K562 (cell line): Measurements from ENCODE around the gene LTBP2. TPM values are rescaled to one million over a fixed set of nuclear protein-coding genes. Genes with fewer than 3 reads are reported as not detected.

ENCODE experiments used
- ATAC-seq: fragments of 200-7000 bp; cut with Tn5 transposase; 3 replicates; pipeline ENCODE4 v1.9.1; 2020; ENCODE audit warnings: moderate library complexity
- BruUV-seq: library from RNA; stranded (reverse); fragments of 400-500 nt; replicated peaks from 2 replicates; lab custom pipeline; 2021; lab: Mats Ljungman, UMichigan
- CTCF ChIA-PET: fragments of 300-600 bp; formaldehyde crosslinking; extraction: SDS; loops from one replicate; lab custom pipeline; 2021; ENCODE audit warnings: low intra/inter-chr PET ratio; lab: Yijun Ruan, JAX
- POLR2A ChIA-PET: fragments of 300-600, 350-650 bp; sonication (Branson Sonifier 250); formaldehyde crosslinking; extraction: SDS; loops from one replicate; lab custom pipeline; 2021; ENCODE audit warnings: antibody characterized with exemption, inconsistent platforms; lab: Yijun Ruan, JAX
- DNase-seq, 4 experiments: peaks; one replicate each; pipeline versions ENCODE4 v3.0.0 to v3.0.0-alpha.2; 2011 to 2018; ENCODE audit warnings: low spot score in 3 of 4, mixed read lengths in 3 of 4; ENCODE audit errors: extremely low read depth in 1 of 4
- FAIRE-seq: peaks from 2 replicates; lab custom pipeline; 2011; peaks lifted over from hg19 to GRCh38; lab: Jason Lieb, UNC
- H2AFZ ChIP-seq: 2 replicates; pipeline ENCODE4 v1.6.0; 2011; ENCODE audit warnings: low read depth, low read length, control low read depth, inconsistent platforms
- H3K27ac ChIP-seq: fragments of 200-600 bp; 3 replicates; pipeline ENCODE4 v1.8.0; 2011; ENCODE audit warnings: low read depth, mild to moderate bottlenecking, control low read depth, inconsistent platforms, low read length, moderate library complexity, mixed read lengths; ENCODE audit errors: extremely low read depth
- H3K27me3 ChIP-seq, 2 experiments: fragments of 300-600 bp in 1 of 2; 2 replicates in 1 of 2; 3 replicates in 1 of 2; pipeline versions ENCODE4 v1.6.0 to v1.8.0; 2011; ENCODE audit warnings: inconsistent platforms in 2 of 2, low read length in 2 of 2, mild to moderate bottlenecking in 1 of 2, mixed read lengths in 1 of 2, moderate library complexity in 1 of 2; ENCODE audit not compliant: control insufficient read depth in 2 of 2, insufficient read depth in 2 of 2
- H3K36me3 ChIP-seq: fragments of 300-600 bp; 3 replicates; pipeline ENCODE4 v1.8.0; 2011; ENCODE audit warnings: mild to moderate bottlenecking, low read length, inconsistent platforms; ENCODE audit not compliant: control insufficient read depth, insufficient read depth
- H3K4me1 ChIP-seq, 2 experiments: fragments of 200-600 bp in 1 of 2; replicated peaks in 1 of 2; 2 replicates in 1 of 2; 3 replicates in 1 of 2; pipeline versions ENCODE4 v1.5.1 to v1.8.0; 2011; ENCODE audit warnings: inconsistent platforms in 2 of 2, low read length in 2 of 2, mild to moderate bottlenecking in 1 of 2, mixed read lengths in 1 of 2, moderate library complexity in 1 of 2; ENCODE audit not compliant: control insufficient read depth in 2 of 2, insufficient read depth in 2 of 2
- H3K4me2 ChIP-seq: 2 replicates; pipeline ENCODE4 v1.6.1; 2011; ENCODE audit warnings: low read length, control low read depth, inconsistent platforms, mixed read lengths; ENCODE audit not compliant: insufficient read depth
- H3K4me3 ChIP-seq: fragments of 200-600 bp; sonication (generic), shearing (Covaris generic); 2 replicates; pipeline ENCODE4 v1.5.1; 2016; ENCODE audit warnings: control low read depth, inconsistent platforms
- H3K79me2 ChIP-seq: fragments of 200-600 bp; 3 replicates; pipeline ENCODE4 v1.8.0; 2011; ENCODE audit warnings: low read length, inconsistent platforms; ENCODE audit not compliant: control insufficient read depth, insufficient read depth
- H3K9ac ChIP-seq, 2 experiments: 2 replicates each; pipeline versions ENCODE4 v1.6.0 to v1.6.1; 2011; ENCODE audit warnings: low read depth in 2 of 2, low read length in 2 of 2, control low read depth in 1 of 2, inconsistent platforms in 1 of 2, mild to moderate bottlenecking in 1 of 2, mixed read lengths in 1 of 2; ENCODE audit not compliant: insufficient read depth in 1 of 2
- H3K9me1 ChIP-seq: one replicate; pipeline ENCODE4 v1.6.0; 2011; ENCODE audit warnings: inconsistent platforms, mild to moderate bottlenecking, low read length, moderate library complexity; ENCODE audit not compliant: control insufficient read depth, insufficient read depth
- H3K9me3 ChIP-seq: replicated peaks from 2 replicates; pipeline ENCODE4 v1.5.1; 2011; ENCODE audit warnings: low read depth, low read length, inconsistent platforms; ENCODE audit not compliant: control insufficient read depth, insufficient read depth
- H4K20me1 ChIP-seq: replicated peaks from 2 replicates; pipeline ENCODE4 v1.6.1; 2011; ENCODE audit warnings: low read length, inconsistent platforms, mixed read lengths; ENCODE audit not compliant: control insufficient read depth, insufficient read depth
- DDX20 ChIP-seq: fragments of 450-650 bp; IDR thresholded peaks from 2 replicates; pipeline ENCODE4 v1.6.1; 2016; ENCODE audit warnings: missing genetic modification characterization, low read depth, mild to moderate bottlenecking, missing compliant biosample characterization, moderate library complexity
- E2F1 ChIP-seq: sonication (generic); formaldehyde crosslinking; IDR thresholded peaks from 2 replicates; pipeline ENCODE4 v1.8.1; 2023; ENCODE audit warnings: mild to moderate bottlenecking, missing genetic modification reagents, moderate library complexity
- ETS2 ChIP-seq: IDR thresholded peaks from 2 replicates; pipeline ENCODE4 v1.6.1; 2016; ENCODE audit warnings: borderline replicate concordance, missing genetic modification characterization, mild to moderate bottlenecking, moderate library complexity, missing compliant biosample characterization; ENCODE audit not compliant: poor library complexity, severe bottlenecking
- HEY1 ChIP-seq: fragments of 250-450 bp; sonication (Bioruptor Pico); IDR thresholded peaks from 2 replicates; pipeline ENCODE4 v1.5.0; 2020; ENCODE audit warnings: mild to moderate bottlenecking, moderate library complexity, borderline replicate concordance
- KLF6 ChIP-seq: fragments of 250-450 bp; sonication (Bioruptor Pico); IDR thresholded peaks from 2 replicates; pipeline ENCODE4 v1.4.0; 2020; ENCODE audit warnings: mild to moderate bottlenecking, moderate library complexity, borderline replicate concordance
- TCF7 ChIP-seq: sonication (generic); IDR thresholded peaks from 2 replicates; pipeline ENCODE4 v1.6.1; 2016; ENCODE audit warnings: antibody characterized with exemption, borderline replicate concordance
- TCF7L2 ChIP-seq: fragments of 150-350 bp; IDR thresholded peaks from 2 replicates; pipeline ENCODE4 v1.6.1; 2016; ENCODE audit warnings: low read depth, mild to moderate bottlenecking, low read length, moderate library complexity
- WGBS: fragments of 100-300 bp; shearing (Covaris generic); methylation state at CpG from one replicate; pipeline ENCODE4 v1.1.6; 2016; ENCODE audit warnings: low coverage, mixed read lengths; ENCODE audit not compliant: insufficient coverage; ENCODE audit errors: missing lambda C conversion rate; 5-methylcytosine and 5-hydroxymethylcytosine counted together
- in situ Hi-C: fragments of 300-500 bp; cut with MboI; formaldehyde crosslinking; loops from 4 replicates; pipeline ENCODE4 v1.15.0; 2018; ENCODE audit warnings: inconsistent platforms, mixed read lengths
- intact Hi-C: fragments of 100-400 bp; cut with micrococcal nuclease; formaldehyde crosslinking; loops from 2 replicates; pipeline ENCODE4 v1.14.2; 2022
- polyA plus RNA-seq, 8 experiments: library from polyadenylated mRNA; depleted of rRNA in 4 of 8; stranded (reverse) in 5 of 8; unstranded in 3 of 8; fragments of >200 nt; fragmentation: Nextera tagmentation in 2 of 8; fragmentation: Illumina TruSeq in 1 of 8; extraction: Ambion mirVana in 2 of 8; extraction: Trizol in 1 of 8; gene quantifications; 2 replicates each; pipeline versions ENCODE4 v1.2.1 to v1.2.3, GENCODE V29; 2011 to 2014; ENCODE audit warnings: inconsistent platforms in 1 of 8, missing spikeins in 1 of 8
- total RNA-seq, 7 experiments: library from RNA; depleted of rRNA in 6 of 7; stranded (reverse); fragments of >200 nt in 6 of 7; fragmentation: Illumina TruSeq in 2 of 7; extraction: Trizol in 2 of 7; gene quantifications; 2 replicates each; pipeline versions ENCODE4 v1.2.1 to v1.2.3, GENCODE V29; 2011 to 2021; ENCODE audit warnings: low replicate concordance in 1 of 7
- TF ChIP-seq, protein P1 (sequence below): fragments of 200-600 bp; sonication (generic); IDR thresholded peaks from one replicate; pipeline ENCODE4 v1.6.1; 2012; ENCODE audit warnings: mild to moderate bottlenecking, low read depth, low read length, inconsistent platforms

The LTBP2 gene
- total and polyA plus RNA-seq, 9 of the 15 experiments (the other 6 are each of a cell fraction or from before 2014, with no cell fraction given) = under 0.01 to 0.18 (median 0.03) TPM; not detected in 3

GRCh38 chr14:74609721-74610120, 2.3 kb downstream of the LTBP2 start:
- ChIA-PET CTCF (interaction anchor here (1.5 to 1.7 kb wide), 2 partner anchors 184 to 194 kb away, joined by 7 to 21 read pairs; no protein-coding TSS in a partner anchor), POLR2A (interaction anchor here (1.5 kb wide), 1 partner anchor 195 kb away, joined by 5 read pairs; no protein-coding TSS in a partner anchor)
- H3K4me3 ChIP-seq = no peak overlapping the region
- H3K9me3 ChIP-seq = no peaks in the 10 kb centered on the region
- H3K27me3 ChIP-seq = peaks cover 2 to 19% of the 10 kb centered on the region in 2 experiments; a peak in 2 of 5 replicates
- H2AFZ ChIP-seq = no peak overlapping the region
- in situ Hi-C loops = loop anchor here (5.0 kb wide), 1 partner anchor 188 kb away; no protein-coding TSS in a partner anchor
- H4K20me1 ChIP-seq = 0 out of 2 replicates have a peak, but pooled peaks cover 3% of the 10 kb centered on the region
- H3K36me3 ChIP-seq = no peaks in the 10 kb centered on the region
- no TSS peak for BruUV-seq
- H3K4me1 ChIP-seq = peaks cover 0 to 17% of the 10 kb centered on the region in 2 experiments; a peak in 2 of 5 replicates
- no peak overlapping the region for H3K4me2 ChIP-seq
- 10% methylated on average over 4 of the region's 4 CpGs for WGBS
- intact Hi-C loops = loop anchor here (1.0 to 5.0 kb wide), 2 partner anchors 195 to 298 kb away; no protein-coding TSS in a partner anchor
- DNase-seq (no peak), ATAC-seq (no peak), FAIRE-seq (no peak)
- no peak overlapping the region for H3K27ac ChIP-seq
- no peaks in the 10 kb centered on the region for H3K79me2 ChIP-seq
- no peaks in the 10 kb centered on the region for H3K9me1 ChIP-seq
- H3K9ac ChIP-seq = no peak overlapping the region
- TF ChIP-seq E2F1 (no peak), DDX20 (tag) (no peak), HEY1 (CRISPR knock-in tag) (no peak), ETS2 (tag) (no peak), KLF6 (CRISPR knock-in tag) (no peak), TCF7 (no peak), TCF7L2 (no peak)
- TF ChIP-seq, protein P1, sequence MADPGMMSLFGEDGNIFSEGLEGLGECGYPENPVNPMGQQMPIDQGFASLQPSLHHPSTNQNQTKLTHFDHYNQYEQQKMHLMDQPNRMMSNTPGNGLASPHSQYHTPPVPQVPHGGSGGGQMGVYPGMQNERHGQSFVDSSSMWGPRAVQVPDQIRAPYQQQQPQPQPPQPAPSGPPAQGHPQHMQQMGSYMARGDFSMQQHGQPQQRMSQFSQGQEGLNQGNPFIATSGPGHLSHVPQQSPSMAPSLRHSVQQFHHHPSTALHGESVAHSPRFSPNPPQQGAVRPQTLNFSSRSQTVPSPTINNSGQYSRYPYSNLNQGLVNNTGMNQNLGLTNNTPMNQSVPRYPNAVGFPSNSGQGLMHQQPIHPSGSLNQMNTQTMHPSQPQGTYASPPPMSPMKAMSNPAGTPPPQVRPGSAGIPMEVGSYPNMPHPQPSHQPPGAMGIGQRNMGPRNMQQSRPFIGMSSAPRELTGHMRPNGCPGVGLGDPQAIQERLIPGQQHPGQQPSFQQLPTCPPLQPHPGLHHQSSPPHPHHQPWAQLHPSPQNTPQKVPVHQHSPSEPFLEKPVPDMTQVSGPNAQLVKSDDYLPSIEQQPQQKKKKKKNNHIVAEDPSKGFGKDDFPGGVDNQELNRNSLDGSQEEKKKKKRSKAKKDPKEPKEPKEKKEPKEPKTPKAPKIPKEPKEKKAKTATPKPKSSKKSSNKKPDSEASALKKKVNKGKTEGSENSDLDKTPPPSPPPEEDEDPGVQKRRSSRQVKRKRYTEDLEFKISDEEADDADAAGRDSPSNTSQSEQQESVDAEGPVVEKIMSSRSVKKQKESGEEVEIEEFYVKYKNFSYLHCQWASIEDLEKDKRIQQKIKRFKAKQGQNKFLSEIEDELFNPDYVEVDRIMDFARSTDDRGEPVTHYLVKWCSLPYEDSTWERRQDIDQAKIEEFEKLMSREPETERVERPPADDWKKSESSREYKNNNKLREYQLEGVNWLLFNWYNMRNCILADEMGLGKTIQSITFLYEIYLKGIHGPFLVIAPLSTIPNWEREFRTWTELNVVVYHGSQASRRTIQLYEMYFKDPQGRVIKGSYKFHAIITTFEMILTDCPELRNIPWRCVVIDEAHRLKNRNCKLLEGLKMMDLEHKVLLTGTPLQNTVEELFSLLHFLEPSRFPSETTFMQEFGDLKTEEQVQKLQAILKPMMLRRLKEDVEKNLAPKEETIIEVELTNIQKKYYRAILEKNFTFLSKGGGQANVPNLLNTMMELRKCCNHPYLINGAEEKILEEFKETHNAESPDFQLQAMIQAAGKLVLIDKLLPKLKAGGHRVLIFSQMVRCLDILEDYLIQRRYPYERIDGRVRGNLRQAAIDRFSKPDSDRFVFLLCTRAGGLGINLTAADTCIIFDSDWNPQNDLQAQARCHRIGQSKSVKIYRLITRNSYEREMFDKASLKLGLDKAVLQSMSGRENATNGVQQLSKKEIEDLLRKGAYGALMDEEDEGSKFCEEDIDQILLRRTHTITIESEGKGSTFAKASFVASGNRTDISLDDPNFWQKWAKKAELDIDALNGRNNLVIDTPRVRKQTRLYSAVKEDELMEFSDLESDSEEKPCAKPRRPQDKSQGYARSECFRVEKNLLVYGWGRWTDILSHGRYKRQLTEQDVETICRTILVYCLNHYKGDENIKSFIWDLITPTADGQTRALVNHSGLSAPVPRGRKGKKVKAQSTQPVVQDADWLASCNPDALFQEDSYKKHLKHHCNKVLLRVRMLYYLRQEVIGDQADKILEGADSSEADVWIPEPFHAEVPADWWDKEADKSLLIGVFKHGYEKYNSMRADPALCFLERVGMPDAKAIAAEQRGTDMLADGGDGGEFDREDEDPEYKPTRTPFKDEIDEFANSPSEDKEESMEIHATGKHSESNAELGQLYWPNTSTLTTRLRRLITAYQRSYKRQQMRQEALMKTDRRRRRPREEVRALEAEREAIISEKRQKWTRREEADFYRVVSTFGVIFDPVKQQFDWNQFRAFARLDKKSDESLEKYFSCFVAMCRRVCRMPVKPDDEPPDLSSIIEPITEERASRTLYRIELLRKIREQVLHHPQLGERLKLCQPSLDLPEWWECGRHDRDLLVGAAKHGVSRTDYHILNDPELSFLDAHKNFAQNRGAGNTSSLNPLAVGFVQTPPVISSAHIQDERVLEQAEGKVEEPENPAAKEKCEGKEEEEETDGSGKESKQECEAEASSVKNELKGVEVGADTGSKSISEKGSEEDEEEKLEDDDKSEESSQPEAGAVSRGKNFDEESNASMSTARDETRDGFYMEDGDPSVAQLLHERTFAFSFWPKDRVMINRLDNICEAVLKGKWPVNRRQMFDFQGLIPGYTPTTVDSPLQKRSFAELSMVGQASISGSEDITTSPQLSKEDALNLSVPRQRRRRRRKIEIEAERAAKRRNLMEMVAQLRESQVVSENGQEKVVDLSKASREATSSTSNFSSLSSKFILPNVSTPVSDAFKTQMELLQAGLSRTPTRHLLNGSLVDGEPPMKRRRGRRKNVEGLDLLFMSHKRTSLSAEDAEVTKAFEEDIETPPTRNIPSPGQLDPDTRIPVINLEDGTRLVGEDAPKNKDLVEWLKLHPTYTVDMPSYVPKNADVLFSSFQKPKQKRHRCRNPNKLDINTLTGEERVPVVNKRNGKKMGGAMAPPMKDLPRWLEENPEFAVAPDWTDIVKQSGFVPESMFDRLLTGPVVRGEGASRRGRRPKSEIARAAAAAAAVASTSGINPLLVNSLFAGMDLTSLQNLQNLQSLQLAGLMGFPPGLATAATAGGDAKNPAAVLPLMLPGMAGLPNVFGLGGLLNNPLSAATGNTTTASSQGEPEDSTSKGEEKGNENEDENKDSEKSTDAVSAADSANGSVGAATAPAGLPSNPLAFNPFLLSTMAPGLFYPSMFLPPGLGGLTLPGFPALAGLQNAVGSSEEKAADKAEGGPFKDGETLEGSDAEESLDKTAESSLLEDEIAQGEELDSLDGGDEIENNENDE = no peak
